Measurements from ENCODE around the gene ALMS1.
A peak's percentile ranks its signal among the peaks of the same experiment; 100 is the strongest.
"Not testable (repeated sequence)": the region's sequence is repeated elsewhere in the genome, so short reads cannot be mapped to it uniquely, and the experiment has no call there.

The ALMS1 gene, protein sequence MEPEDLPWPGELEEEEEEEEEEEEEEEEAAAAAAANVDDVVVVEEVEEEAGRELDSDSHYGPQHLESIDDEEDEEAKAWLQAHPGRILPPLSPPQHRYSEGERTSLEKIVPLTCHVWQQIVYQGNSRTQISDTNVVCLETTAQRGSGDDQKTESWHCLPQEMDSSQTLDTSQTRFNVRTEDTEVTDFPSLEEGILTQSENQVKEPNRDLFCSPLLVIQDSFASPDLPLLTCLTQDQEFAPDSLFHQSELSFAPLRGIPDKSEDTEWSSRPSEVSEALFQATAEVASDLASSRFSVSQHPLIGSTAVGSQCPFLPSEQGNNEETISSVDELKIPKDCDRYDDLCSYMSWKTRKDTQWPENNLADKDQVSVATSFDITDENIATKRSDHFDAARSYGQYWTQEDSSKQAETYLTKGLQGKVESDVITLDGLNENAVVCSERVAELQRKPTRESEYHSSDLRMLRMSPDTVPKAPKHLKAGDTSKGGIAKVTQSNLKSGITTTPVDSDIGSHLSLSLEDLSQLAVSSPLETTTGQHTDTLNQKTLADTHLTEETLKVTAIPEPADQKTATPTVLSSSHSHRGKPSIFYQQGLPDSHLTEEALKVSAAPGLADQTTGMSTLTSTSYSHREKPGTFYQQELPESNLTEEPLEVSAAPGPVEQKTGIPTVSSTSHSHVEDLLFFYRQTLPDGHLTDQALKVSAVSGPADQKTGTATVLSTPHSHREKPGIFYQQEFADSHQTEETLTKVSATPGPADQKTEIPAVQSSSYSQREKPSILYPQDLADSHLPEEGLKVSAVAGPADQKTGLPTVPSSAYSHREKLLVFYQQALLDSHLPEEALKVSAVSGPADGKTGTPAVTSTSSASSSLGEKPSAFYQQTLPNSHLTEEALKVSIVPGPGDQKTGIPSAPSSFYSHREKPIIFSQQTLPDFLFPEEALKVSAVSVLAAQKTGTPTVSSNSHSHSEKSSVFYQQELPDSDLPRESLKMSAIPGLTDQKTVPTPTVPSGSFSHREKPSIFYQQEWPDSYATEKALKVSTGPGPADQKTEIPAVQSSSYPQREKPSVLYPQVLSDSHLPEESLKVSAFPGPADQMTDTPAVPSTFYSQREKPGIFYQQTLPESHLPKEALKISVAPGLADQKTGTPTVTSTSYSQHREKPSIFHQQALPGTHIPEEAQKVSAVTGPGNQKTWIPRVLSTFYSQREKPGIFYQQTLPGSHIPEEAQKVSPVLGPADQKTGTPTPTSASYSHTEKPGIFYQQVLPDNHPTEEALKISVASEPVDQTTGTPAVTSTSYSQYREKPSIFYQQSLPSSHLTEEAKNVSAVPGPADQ (N-terminal part only)

GRCh38 chr2:73385504-73386341 is at the start of gene ALMS1:
TSS of gene ALMS1 (plus strand) at chr2:73385836. CDS start at chr2:73385869, 33 bp downstream.
- DNase-seq (ENCODE audit: low read depth): peak; percentile 92

GRCh38 chr2:73337828-73338227 is 47.8 kb upstream of the ALMS1 start:
- DNase-seq (ENCODE audit: low read depth): no peak

DNA sequence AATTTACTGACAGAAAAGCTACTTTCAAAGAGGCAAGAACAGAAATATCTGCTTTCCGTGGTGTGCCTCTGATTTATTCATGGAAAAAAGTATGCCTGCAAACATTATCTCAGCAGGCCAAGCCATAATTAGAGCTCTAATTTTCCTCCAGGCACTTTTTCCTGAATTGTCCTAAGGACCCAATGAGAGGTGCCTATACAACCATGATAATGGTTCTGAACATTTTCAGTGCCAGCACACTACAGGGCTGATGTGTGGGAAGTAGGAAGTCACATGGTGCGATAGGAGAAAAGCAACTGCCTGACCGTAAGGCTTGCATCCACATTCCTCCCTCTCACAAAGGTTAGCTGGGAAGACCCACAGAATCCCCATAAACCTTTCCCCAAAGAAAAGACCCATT is 46.4 kb upstream of the ALMS1 start:
- DNase-seq (ENCODE audit: low read depth): no peak

DNA sequence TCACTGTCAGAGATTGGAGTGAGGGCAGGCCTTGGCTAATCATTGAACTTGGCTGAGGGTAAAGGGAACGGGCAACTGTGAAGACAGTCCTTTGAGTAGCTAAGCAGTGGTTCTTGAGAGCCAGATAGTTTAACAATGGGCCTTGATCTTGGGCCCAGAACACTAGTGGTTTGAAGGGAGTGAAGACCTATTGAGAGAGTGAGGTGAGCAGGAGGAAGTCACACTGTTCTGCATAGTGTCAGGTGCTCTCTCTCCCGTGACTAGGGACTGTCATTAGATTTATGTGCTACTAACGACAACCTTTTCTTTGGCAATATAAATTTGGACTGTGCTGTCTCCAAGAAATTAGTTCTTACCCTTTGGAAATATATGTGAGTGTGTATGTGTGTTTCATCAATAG is 44.6 kb upstream of the ALMS1 start:
- DNase-seq (ENCODE audit: low read depth): no peak

- no peak for DNase-seq (ENCODE audit: low read depth)
Observed at GRCh38 chr2:73343992-73344391, 41.6 kb upstream of the ALMS1 start.

DNA sequence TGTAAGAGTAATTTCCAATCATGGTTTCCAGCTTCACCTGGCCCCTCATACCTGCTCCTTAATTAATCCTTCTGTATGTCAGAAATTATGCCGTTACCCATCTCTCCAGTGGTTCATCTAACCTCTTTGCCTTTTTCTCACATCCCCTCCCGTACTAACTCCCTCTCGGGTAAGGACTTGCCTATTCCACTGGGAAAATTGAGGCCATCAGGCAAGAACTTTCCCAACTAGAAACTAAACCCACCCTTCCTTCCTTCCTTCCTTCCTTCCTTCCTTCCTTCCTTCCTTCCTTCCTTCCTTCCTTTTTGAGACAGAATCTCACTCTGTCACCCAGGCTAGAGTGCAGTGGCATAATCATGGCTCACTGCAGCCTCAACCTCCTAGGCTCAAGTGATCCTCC is 40.9 kb upstream of the ALMS1 start:
- not testable (repeated sequence) for DNase-seq (ENCODE audit: low read depth)

DNA sequence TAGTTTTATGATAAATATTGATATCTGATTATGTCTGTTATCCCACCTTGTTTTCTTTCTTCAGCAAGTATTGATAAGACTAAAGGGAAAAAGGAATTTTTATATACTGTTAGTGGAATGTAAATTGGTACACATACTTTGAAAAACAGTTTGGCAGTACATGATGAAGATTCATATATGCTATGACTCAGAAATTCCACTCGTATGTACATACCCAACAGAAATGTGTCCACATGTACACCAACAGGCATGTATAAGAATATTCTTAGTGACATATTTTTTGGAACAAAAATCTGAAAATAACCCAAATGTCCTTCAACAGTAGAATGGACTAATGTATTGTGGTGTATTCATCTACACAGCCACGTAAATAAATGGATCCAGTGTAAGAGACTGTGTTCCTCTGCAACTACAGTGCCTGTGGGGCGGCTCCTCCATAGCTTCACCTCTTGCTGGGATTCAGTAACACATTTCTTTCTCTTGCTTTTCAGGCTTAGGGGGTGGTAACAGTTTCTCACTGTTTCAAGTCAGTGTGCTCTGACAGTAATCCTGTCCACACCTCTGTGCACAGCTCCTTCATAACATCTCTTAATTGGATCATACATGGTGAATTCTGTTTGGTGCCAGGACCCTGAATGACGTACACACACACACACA is 35.5 kb upstream of the ALMS1 start:
- DNase-seq (ENCODE audit: low read depth): no peak

DNA sequence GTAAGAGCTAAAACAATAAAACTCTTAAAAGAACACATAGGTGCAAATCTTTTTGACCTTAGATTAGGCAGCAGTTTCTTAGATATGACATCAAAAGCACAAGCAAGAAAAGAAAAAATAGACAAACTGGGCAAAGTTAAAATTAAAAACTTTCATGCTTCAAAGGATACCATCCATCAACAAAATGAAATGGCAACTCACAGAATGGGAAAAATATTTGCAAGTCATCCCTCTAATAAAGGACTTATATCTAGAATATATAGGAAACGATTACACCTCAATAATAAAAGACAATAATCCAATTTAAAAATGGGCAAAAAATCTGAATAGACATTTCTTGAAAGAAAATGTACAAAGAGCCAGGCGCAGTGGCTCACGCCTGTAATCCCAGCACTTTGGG is 29.5 kb upstream of the ALMS1 start:
- DNase-seq (ENCODE audit: low read depth): no peak

- no peak for DNase-seq (ENCODE audit: low read depth)
Observed at GRCh38 chr2:73359915-73360697, 25.5 kb upstream of the ALMS1 start.

- DNase-seq (ENCODE audit: low read depth): no peak
Observed at GRCh38 chr2:73366060-73366459, 19.6 kb upstream of the ALMS1 start.

DNA sequence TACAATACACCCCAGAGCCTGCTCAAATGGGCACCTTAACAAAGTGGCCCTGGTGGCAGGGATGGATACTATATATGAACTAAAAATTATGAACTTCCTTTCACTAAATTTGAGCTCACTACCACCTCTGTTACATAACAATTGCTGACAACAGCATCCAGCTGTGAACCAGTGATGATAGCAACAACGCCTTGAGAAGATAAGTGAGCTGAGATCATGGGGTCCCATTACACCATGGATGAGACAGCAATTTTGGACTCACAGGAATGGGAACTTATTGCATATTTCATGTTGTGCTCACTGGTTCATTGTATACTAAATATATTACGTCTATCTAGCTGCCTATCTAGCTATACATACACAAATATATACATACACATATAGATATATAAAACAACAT is 16.9 kb upstream of the ALMS1 start:
- no peak for DNase-seq (ENCODE audit: low read depth)

DNA sequence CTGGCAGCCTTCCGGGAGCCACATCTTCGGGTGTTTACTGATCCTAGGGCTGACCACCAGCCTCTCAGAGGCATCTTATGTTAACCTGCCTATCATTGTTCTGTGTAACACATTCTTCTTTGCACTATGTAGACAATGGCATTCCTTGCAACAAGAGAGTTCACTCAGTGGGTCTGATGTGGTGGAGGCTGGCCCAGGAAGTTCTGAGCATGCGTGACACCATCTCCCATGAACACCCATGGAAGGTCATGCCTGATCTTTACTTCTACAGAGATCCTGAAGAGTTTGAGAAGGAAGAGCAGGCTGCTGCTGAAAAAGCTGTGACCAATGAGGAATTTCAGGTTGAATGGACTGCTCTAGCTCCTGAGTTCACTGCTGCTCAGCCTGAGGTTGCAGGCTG is 15.3 kb upstream of the ALMS1 start:
- DNase-seq (ENCODE audit: low read depth): no peak

DNA sequence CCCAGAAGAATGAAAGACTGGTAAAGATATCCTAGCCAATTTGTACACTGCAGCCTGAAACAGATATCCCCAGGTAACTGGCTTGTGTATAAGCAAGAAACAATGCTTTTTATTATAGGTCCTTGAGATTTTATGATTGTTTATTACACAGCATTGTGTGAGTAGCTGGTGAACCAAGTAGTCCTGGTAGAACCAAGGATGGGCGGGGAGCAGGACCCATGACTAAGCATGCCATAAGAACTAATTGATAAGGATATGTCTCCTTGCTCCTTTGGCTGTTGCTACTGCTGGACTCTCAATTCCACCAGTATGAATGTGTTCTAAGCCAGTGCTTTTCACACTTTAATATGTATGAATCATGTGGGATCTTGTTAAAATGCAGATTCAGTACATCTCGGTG is 12.3 kb upstream of the ALMS1 start:
- DNase-seq (ENCODE audit: low read depth): no peak

DNA sequence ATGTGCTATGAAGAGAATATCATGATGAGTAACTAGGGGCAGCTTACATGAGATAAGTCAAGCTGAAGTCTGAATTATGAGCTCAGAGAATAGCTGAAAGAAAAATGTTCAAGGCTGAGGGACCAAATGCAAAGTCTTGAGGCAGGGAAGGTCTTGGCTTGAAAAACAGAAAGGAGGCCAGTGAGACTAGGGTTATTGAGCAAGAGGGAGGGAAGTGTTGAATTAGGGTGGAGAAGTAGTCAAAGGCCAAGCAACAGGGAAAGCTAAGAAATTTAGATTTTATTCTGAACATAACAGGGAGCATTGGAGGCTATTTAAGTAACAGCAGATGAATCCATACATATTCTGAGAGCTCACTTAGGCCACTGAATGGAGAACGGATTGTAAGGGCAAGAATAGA is 11.4 kb upstream of the ALMS1 start:
- DNase-seq (ENCODE audit: low read depth): no peak

GRCh38 chr2:73376681-73377080 is 9.0 kb upstream of the ALMS1 start:
- no peak for DNase-seq (ENCODE audit: low read depth)

DNA sequence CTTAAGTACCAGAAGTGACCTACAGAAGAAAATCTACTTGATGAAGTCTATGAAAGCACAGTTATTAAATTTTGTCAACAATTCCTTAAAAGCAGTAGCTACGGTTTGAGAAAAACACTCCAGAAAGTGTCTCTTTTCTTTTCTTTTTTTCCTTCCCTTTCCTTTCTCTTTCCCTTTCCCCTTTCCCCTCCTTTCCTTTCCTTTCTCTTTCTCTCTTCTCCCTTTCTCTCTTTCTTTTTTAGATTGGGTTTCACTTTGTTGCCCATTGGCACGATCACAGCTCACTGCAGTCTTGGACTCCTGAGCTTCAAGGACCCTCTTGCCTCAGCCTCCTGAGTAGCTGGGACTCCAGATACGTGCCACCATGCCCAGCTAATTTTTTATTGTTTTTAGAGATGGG is 2.6 kb upstream of the ALMS1 start:
- no peak for DNase-seq (ENCODE audit: low read depth)

GRCh38 chr2:73385123-73385503 is 523 bp upstream of the ALMS1 start:
- no peak for DNase-seq (ENCODE audit: low read depth)

- DNase-seq (ENCODE audit: low read depth): no peak
Observed at GRCh38 chr2:73386342-73386868, 769 bp downstream of the ALMS1 start.

GRCh38 chr2:73386894-73387636 is 1.4 kb downstream of the ALMS1 start:
- DNase-seq (ENCODE audit: low read depth): no peak
